Measurements from ENCODE around the gene CLCN4.

DNA sequence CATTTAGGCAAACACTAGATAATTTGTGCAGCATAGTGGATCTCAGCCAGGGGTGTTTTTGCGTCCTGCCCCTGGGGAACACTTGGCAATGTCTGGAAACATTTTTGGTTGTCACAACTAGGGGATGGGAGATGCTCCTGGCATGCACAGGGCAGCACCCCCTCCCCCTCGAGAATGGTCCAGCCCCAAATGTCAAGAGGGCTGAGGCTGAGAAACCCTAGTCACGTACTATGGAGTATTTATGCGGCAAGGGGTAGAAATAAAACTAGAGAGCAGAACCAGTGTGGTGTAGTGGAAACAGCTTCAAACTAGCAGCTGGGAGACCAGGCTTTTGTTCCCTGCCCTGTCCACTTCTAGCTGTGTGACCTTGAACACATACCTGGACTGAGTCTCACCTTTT, 38.2 kb upstream of the CLCN4 start:
- no peak for TF ChIP-seq POLR2A (IDR thresholded peaks at IDR 0.05)
- TF ChIP-seq, protein P1, sequence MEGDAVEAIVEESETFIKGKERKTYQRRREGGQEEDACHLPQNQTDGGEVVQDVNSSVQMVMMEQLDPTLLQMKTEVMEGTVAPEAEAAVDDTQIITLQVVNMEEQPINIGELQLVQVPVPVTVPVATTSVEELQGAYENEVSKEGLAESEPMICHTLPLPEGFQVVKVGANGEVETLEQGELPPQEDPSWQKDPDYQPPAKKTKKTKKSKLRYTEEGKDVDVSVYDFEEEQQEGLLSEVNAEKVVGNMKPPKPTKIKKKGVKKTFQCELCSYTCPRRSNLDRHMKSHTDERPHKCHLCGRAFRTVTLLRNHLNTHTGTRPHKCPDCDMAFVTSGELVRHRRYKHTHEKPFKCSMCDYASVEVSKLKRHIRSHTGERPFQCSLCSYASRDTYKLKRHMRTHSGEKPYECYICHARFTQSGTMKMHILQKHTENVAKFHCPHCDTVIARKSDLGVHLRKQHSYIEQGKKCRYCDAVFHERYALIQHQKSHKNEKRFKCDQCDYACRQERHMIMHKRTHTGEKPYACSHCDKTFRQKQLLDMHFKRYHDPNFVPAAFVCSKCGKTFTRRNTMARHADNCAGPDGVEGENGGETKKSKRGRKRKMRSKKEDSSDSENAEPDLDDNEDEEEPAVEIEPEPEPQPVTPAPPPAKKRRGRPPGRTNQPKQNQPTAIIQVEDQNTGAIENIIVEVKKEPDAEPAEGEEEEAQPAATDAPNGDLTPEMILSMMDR (IDR thresholded peaks at IDR 0.05), result no peak

All from upper lobe of left lung (tissue), 4 donors.